H1 (cell line): ENCODE data around the gene TRIM47. TPM values are rescaled to one million over a fixed set of nuclear protein-coding genes. Genes with fewer than 3 reads are reported as not detected.

Experiments
- CTCF ChIA-PET: fragments of 300-600 bp; sonication (Branson Sonifier 250); formaldehyde crosslinking; loops from one replicate; lab custom pipeline; 2021; ENCODE audit not compliant: partially characterized antibody; lab: Charles Lee
- POLR2A ChIA-PET: fragments of 300-600 bp; sonication (Branson Sonifier 250); formaldehyde crosslinking; loops from one replicate; lab custom pipeline; 2021; ENCODE audit warnings: inconsistent platforms; ENCODE audit not compliant: partially characterized antibody; lab: Charles Lee
- DNase-seq, 2 experiments: peaks; one replicate each; pipeline versions ENCODE4 v3.0.0 to v3.0.0-alpha.2; 2010 to 2022; ENCODE audit warnings: low spot score in 2 of 2, low read depth in 1 of 2, mixed read lengths in 1 of 2
- FAIRE-seq: peaks from 2 replicates; lab custom pipeline; 2011; peaks lifted over from hg19 to GRCh38; lab: Jason Lieb, UNC
- H2AFZ ChIP-seq: 2 replicates; pipeline ENCODE4 v1.8.1; 2012; ENCODE audit warnings: low read length, inconsistent platforms
- H2AK5ac ChIP-seq: 2 replicates; pipeline ENCODE4 v1.6.1; 2013; ENCODE audit warnings: low read depth, low read length
- H2BK120ac ChIP-seq: replicated peaks from 2 replicates; pipeline ENCODE3; 2013; ENCODE audit warnings: low read depth, low read length, inconsistent platforms
- H2BK12ac ChIP-seq: 2 replicates; pipeline ENCODE4 v1.6.1; 2013; ENCODE audit warnings: low read depth, low read length
- H2BK15ac ChIP-seq: 2 replicates; pipeline ENCODE4 v1.6.1; 2013; ENCODE audit warnings: low read length
- H2BK20ac ChIP-seq: 2 replicates; pipeline ENCODE4 v1.6.1; 2013; ENCODE audit warnings: low read length
- H2BK5ac ChIP-seq: 2 replicates; pipeline ENCODE4 v1.6.1; 2013; ENCODE audit warnings: low read depth, low read length
- H3K14ac ChIP-seq: 2 replicates; pipeline ENCODE4 v1.6.1; 2013; ENCODE audit warnings: inconsistent platforms; ENCODE audit not compliant: insufficient read length
- H3K18ac ChIP-seq: 2 replicates; pipeline ENCODE4 v1.6.1; 2013; ENCODE audit warnings: low read length; ENCODE audit errors: extremely low read depth
- H3K23ac ChIP-seq: 2 replicates; pipeline ENCODE4 v1.6.1; 2013; ENCODE audit warnings: inconsistent platforms; ENCODE audit not compliant: insufficient read length
- H3K23me2 ChIP-seq: 2 replicates; pipeline ENCODE4 v1.6.1; 2013; ENCODE audit warnings: low read depth, low read length
- H3K27ac ChIP-seq: 2 replicates; pipeline ENCODE4 v1.6.1; 2011; ENCODE audit warnings: low read depth, low read length, inconsistent platforms
- H3K27me3 ChIP-seq, 4 experiments: replicated peaks in 1 of 4; 1 replicate in 1 of 4; 2 replicates in 3 of 4; pipeline versions ENCODE4 v1.6.1 to v1.8.1; 2011 to 2013; ENCODE audit warnings: low read length in 3 of 4, mild to moderate bottlenecking in 3 of 4, inconsistent platforms in 2 of 4, mixed read lengths in 2 of 4, moderate library complexity in 1 of 4; ENCODE audit not compliant: control insufficient read depth in 3 of 4, insufficient read depth in 3 of 4; ENCODE audit errors: extremely low read depth in 1 of 4
- H3K36me3 ChIP-seq, 4 experiments: 2 replicates each; pipeline versions ENCODE4 v1.6.1 to v1.8.1; 2011 to 2013; ENCODE audit warnings: mild to moderate bottlenecking in 4 of 4, low read length in 3 of 4, moderate library complexity in 2 of 4, control low read depth in 1 of 4, inconsistent platforms in 1 of 4; ENCODE audit not compliant: insufficient read depth in 4 of 4, control insufficient read depth in 2 of 4
- H3K4ac ChIP-seq: replicated peaks from 2 replicates; pipeline ENCODE3; 2013; ENCODE audit warnings: low read length, low read depth, mixed read lengths, inconsistent platforms; ENCODE audit not compliant: insufficient read length
- H3K4me1 ChIP-seq, 4 experiments: replicated peaks in 1 of 4; 1 replicate in 1 of 4; 2 replicates in 3 of 4; pipeline versions ENCODE4 v1.6.1 to v1.8.1; 2011 to 2013; ENCODE audit warnings: low read length in 3 of 4, inconsistent platforms in 2 of 4, mixed read lengths in 1 of 4; ENCODE audit not compliant: insufficient read depth in 4 of 4, control insufficient read depth in 3 of 4
- H3K4me2 ChIP-seq, 2 experiments: 2 replicates each; pipeline versions ENCODE4 v1.6.1 to v1.8.1; 2011 to 2013; ENCODE audit warnings: low read depth in 2 of 2, low read length in 2 of 2, control low read depth in 1 of 2, inconsistent platforms in 1 of 2, mild to moderate bottlenecking in 1 of 2; ENCODE audit not compliant: insufficient read depth in 1 of 2
- H3K4me3 ChIP-seq, 4 experiments: fragments of 200-600, 300-600 bp in 1 of 4; sonication (generic), shearing (Covaris generic), sonication (Bioruptor Twin) in 1 of 4; 2 replicates each; pipeline versions ENCODE4 v1.5.1 to v1.8.1; 2011 to 2016; ENCODE audit warnings: low read length in 4 of 4, low read depth in 3 of 4, control low read depth in 2 of 4, inconsistent platforms in 2 of 4, mild to moderate bottlenecking in 2 of 4, mixed read lengths in 1 of 4, moderate library complexity in 1 of 4; ENCODE audit not compliant: insufficient read depth in 2 of 4; ENCODE audit errors: extremely low read depth in 1 of 4
- H3K56ac ChIP-seq: replicated peaks from 2 replicates; pipeline ENCODE3; 2013; ENCODE audit warnings: low read depth, mild to moderate bottlenecking, mixed read lengths, low read length, inconsistent platforms; ENCODE audit not compliant: insufficient read length
- H3K79me1 ChIP-seq: 2 replicates; pipeline ENCODE4 v1.6.1; 2013; ENCODE audit warnings: low read depth, low read length, control low read depth
- H3K79me2 ChIP-seq, 2 experiments: 2 replicates each; pipeline versions ENCODE4 v1.6.1 to v1.8.1; 2012 to 2013; ENCODE audit warnings: low read length in 2 of 2, mild to moderate bottlenecking in 2 of 2, inconsistent platforms in 1 of 2; ENCODE audit not compliant: insufficient read depth in 2 of 2, control insufficient read depth in 1 of 2
- H3K9ac ChIP-seq, 4 experiments: replicated peaks in 1 of 4; 1 replicate in 1 of 4; 2 replicates in 3 of 4; pipeline versions ENCODE4 v1.6.1 to v1.8.1; 2011 to 2013; ENCODE audit warnings: low read depth in 3 of 4, low read length in 3 of 4, control low read depth in 2 of 4, mild to moderate bottlenecking in 2 of 4, moderate library complexity in 2 of 4, inconsistent platforms in 1 of 4; ENCODE audit errors: extremely low read depth in 1 of 4
- H3K9me3 ChIP-seq, 2 experiments: 2 replicates each; pipeline versions ENCODE4 v1.6.1 to v1.8.1; 2012 to 2013; ENCODE audit warnings: mild to moderate bottlenecking in 2 of 2, moderate library complexity in 2 of 2, control low read depth in 1 of 2, inconsistent platforms in 1 of 2, low read depth in 1 of 2, low read length in 1 of 2, mixed read lengths in 1 of 2; ENCODE audit not compliant: insufficient read depth in 2 of 2
- H4K20me1 ChIP-seq, 2 experiments: replicated peaks in 1 of 2; 2 replicates each; pipeline versions ENCODE3 to v1.8.1; 2011 to 2013; ENCODE audit warnings: inconsistent platforms in 2 of 2, low read length in 2 of 2, mild to moderate bottlenecking in 1 of 2; ENCODE audit not compliant: insufficient read depth in 2 of 2, control insufficient read depth in 1 of 2
- H4K5ac ChIP-seq: 2 replicates; pipeline ENCODE4 v1.6.1; 2013; ENCODE audit warnings: low read length, low read depth, mixed read lengths, inconsistent platforms; ENCODE audit not compliant: insufficient read length
- H4K8ac ChIP-seq: 2 replicates; pipeline ENCODE4 v1.8.0; 2013; ENCODE audit warnings: mild to moderate bottlenecking, moderate library complexity, low read length, inconsistent platforms; ENCODE audit not compliant: insufficient read depth; ENCODE audit errors: extremely low read depth
- H4K91ac ChIP-seq: replicated peaks from 2 replicates; pipeline ENCODE3; 2013; ENCODE audit warnings: low read length, mixed read lengths, inconsistent platforms; ENCODE audit not compliant: insufficient read length
- ATF2 ChIP-seq: IDR thresholded peaks from 2 replicates; pipeline ENCODE4 v1.6.1; 2012; ENCODE audit warnings: low read length, inconsistent platforms
- BCL11A ChIP-seq, 2 experiments: IDR thresholded peaks; one replicate each; pipeline ENCODE4 v1.6.1; 2011; ENCODE audit warnings: low read depth in 2 of 2, low read length in 2 of 2, mild to moderate bottlenecking in 2 of 2
- CEBPB ChIP-seq: IDR thresholded peaks from 2 replicates; pipeline ENCODE4 v1.6.1; 2012; ENCODE audit warnings: low read depth, low read length
- CHD1 ChIP-seq: IDR thresholded peaks from 2 replicates; pipeline ENCODE4 v1.6.1; 2012; ENCODE audit warnings: low read depth, low read length, improper control_type of control experiment
- CTBP2 ChIP-seq: IDR thresholded peaks from 2 replicates; pipeline ENCODE4 v1.7.0; 2011; ENCODE audit warnings: borderline replicate concordance, mild to moderate bottlenecking, moderate library complexity, mixed read lengths, low read length; ENCODE audit not compliant: insufficient read depth, insufficient read length
- EZH2 ChIP-seq: fragments of 200-600 bp; sonication (generic); IDR thresholded peaks from 2 replicates; pipeline ENCODE4 v1.7.1; 2012; ENCODE audit warnings: low read depth, mild to moderate bottlenecking, moderate library complexity, low read length, inconsistent platforms; ENCODE audit not compliant: severe bottlenecking
- JUN ChIP-seq: IDR thresholded peaks from 2 replicates; pipeline ENCODE4 v1.6.1; 2011; ENCODE audit warnings: low read depth, mild to moderate bottlenecking, improper control_type of control experiment, low read length
- NRF1 ChIP-seq: IDR thresholded peaks from 2 replicates; pipeline ENCODE4 v1.6.1; 2011; ENCODE audit warnings: mild to moderate bottlenecking, low read depth, low read length, improper control_type of control experiment
- RFX5 ChIP-seq: IDR thresholded peaks from 2 replicates; pipeline ENCODE4 v1.6.1; 2011; ENCODE audit warnings: low read depth, low read length, improper control_type of control experiment, borderline replicate concordance
- SIRT6 ChIP-seq: IDR thresholded peaks from one replicate; pipeline ENCODE4 v1.7.1; 2012; ENCODE audit warnings: low read length, inconsistent platforms
- TBP ChIP-seq: IDR thresholded peaks from 2 replicates; pipeline ENCODE4 v1.6.1; 2011; ENCODE audit warnings: low read depth, low read length, improper control_type of control experiment
- whole genome bisulfite sequencing, 2 experiments: shearing (Covaris generic) in 1 of 2; methylation state at CpG; one replicate each; pipeline versions ENCODE4 v1.1.6 to v1.1.7; 2013 to 2015; ENCODE audit warnings: low lambda C conversion rate in 2 of 2, mixed read lengths in 2 of 2, inconsistent platforms in 1 of 2, low coverage in 1 of 2, missing lambda C conversion rate in 1 of 2; ENCODE audit not compliant: insufficient replicate concordance in 2 of 2, insufficient coverage in 1 of 2, insufficient read length in 1 of 2; ENCODE audit errors: extremely low coverage in 1 of 2, missing lambda C conversion rate in 1 of 2; 5-methylcytosine and 5-hydroxymethylcytosine counted together
- polyA plus RNA-seq, 7 experiments: library from polyadenylated mRNA; depleted of rRNA in 3 of 7; stranded (reverse) in 5 of 7; unstranded in 2 of 7; fragments of >200 nt in 5 of 7; fragments of 200-250 nt in 2 of 7; gene quantifications; 1 replicate in 5 of 7; 2 replicates in 1 of 7; 4 replicates in 1 of 7; pipeline versions ENCODE4 v1.2.1 to v1.2.3, GENCODE V29; 2011 to 2013; ENCODE audit warnings: missing spikeins in 2 of 7, mixed read lengths in 2 of 7
- total RNA-seq: library from RNA; stranded (reverse); fragmentation: NEBNext Ultra II Directional; extraction: Animal tissue kit (Norgen Biotek cat#: 25700); gene quantifications from 2 replicates; pipeline ENCODE4 v1.2.1, GENCODE V29; 2021

TRIM47 gene
- total and polyA plus RNA-seq, 2 of the 8 experiments (the other 6 are each of a cell fraction or from before 2014, with no cell fraction given): 6.3 to 6.4 TPM

- no peak overlapping the region for H3K23ac ChIP-seq
- no peak overlapping the region for H3K18ac ChIP-seq
- no peak overlapping the region for H3K14ac ChIP-seq
- 88% methylated on average over 8 of the region's 9 CpGs; no CpG with 5 or more reads in 1 of the 2 experiments for WGBS, 2 experiments
- ChIA-PET CTCF (interaction anchor here (0.9 to 27.2 kb wide), 7 partner anchors 9 to 90 kb away, joined by 3 to 563 read pairs (median 8); partner anchors contain the start of gene WBP2), POLR2A (interaction anchor here (0.7 to 2.7 kb wide), 8 partner anchors 10 to 55 kb away, joined by 3 to 6 read pairs (median 3); partner anchors contain the start of genes MRPL38 and TRIM47)
- H4K5ac ChIP-seq: no peak overlapping the region
- no peak overlapping the region for H2AFZ ChIP-seq
- DNase-seq (no peak), FAIRE-seq (no peak)
- H3K4me2 ChIP-seq: no peak overlapping the region
- no peaks in the 10 kb centered on the region for H3K27me3 ChIP-seq
- no peak overlapping the region for H2AK5ac ChIP-seq
- H2BK120ac ChIP-seq: no peak overlapping the region
- no peak overlapping the region for H3K27ac ChIP-seq
- H3K4me1 ChIP-seq: peaks cover 0 to 11% (median 6%) of the 10 kb centered on the region in 4 experiments; a peak in 5 of 7 replicates
- no peak overlapping the region for H4K8ac ChIP-seq
- no peak overlapping the region for H3K4ac ChIP-seq
- H2BK12ac ChIP-seq: no peak overlapping the region
- H3K9ac ChIP-seq: no peak overlapping the region
- no peak overlapping the region for H2BK5ac ChIP-seq
- no peak overlapping the region for H3K4me3 ChIP-seq
- peaks cover 7 to 36% (median 28%) of the 10 kb centered on the region in 4 experiments for H3K36me3 ChIP-seq
- H3K9me3 ChIP-seq: no peaks in the 10 kb centered on the region
- H3K56ac ChIP-seq: no peak overlapping the region
- H4K91ac ChIP-seq: no peak overlapping the region
- peaks cover 10% of the 10 kb centered on the region; the same call in 1 of the 2 replicates for H3K79me1 ChIP-seq
- no peak for TF ChIP-seq CEBPB
- TF ChIP-seq NRF1: no peak
- TF ChIP-seq BCL11A (IDR thresholded peaks at IDR 0.05; ENCODE audit: low read depth in 2 of 2, low read length in 2 of 2): no peak
- TF ChIP-seq CHD1: no peak
- no peak for TF ChIP-seq SIRT6
- no peak for TF ChIP-seq ATF2
- no peak for TF ChIP-seq JUN
- TF ChIP-seq TBP: no peak
- no peak for TF ChIP-seq EZH2
- no peak for TF ChIP-seq RFX5
- TF ChIP-seq CTBP2: no peak
- H4K20me1 ChIP-seq: peaks cover 4 to 5% of the 10 kb centered on the region in 2 experiments
- no peak overlapping the region for H2BK20ac ChIP-seq
- no peak overlapping the region for H2BK15ac ChIP-seq
- peaks cover 3 to 9% of the 10 kb centered on the region in 2 experiments; a peak in 3 of 4 replicates for H3K79me2 ChIP-seq
- H3K23me2 ChIP-seq: no peaks in the 10 kb centered on the region
These were observed 28.7 kb downstream of the TRIM47 start for GRCh38 chr17:75849724-75850123.
